Thyroid gland (tissue), 4 donors: ENCODE measurements around the gene TCF12. TPM values are rescaled to one million over a fixed set of nuclear protein-coding genes. Genes with fewer than 3 reads are reported as not detected.

Source experiments
- DNase-seq, 2 donors: peaks; one replicate each; pipeline ENCODE4 v3.0.0-alpha.2; 2019
- H3K27ac ChIP-seq, 3 donors: fragments of 200-600 bp; sonication (generic); 1 replicate in 2 of 3; 2 replicates in 1 of 3; pipeline ENCODE4 v1.5.1; 2016 to 2019; ENCODE audit warnings: mild to moderate bottlenecking in 1 of 3, moderate library complexity in 1 of 3
- H3K27me3 ChIP-seq: fragments of 200-600 bp; sonication (generic); one replicate; pipeline ENCODE4 v1.5.1; 2019
- H3K36me3 ChIP-seq, 2 donors: fragments of 200-600 bp; sonication (generic); one replicate each; pipeline ENCODE4 v1.5.1; 2016 to 2019
- H3K4me1 ChIP-seq, 2 donors: fragments of 200-600 bp; sonication (generic); one replicate each; pipeline ENCODE4 v1.5.1; 2017 to 2019
- H3K4me3 ChIP-seq, 3 donors: fragments of 200-600 bp; sonication (generic); replicated peaks in 1 of 3; 1 replicate in 2 of 3; 2 replicates in 1 of 3; pipeline ENCODE4 v1.5.1; 2016; ENCODE audit warnings: mild to moderate bottlenecking in 1 of 3
- H3K9me3 ChIP-seq: fragments of 200-600 bp; sonication (generic); one replicate; pipeline ENCODE4 v1.5.1; 2017
- POLR2A ChIP-seq, 2 donors: fragments of 450-650 bp; IDR thresholded peaks; one replicate each; pipeline ENCODE4 v1.6.1; 2017; ENCODE audit warnings: antibody characterized with exemption in 2 of 2, mild to moderate bottlenecking in 2 of 2, moderate library complexity in 1 of 2
- WGBS, 2 donors: methylation state at CpG; one replicate each; pipeline ENCODE4 v1.1.5; 2017; 5-methylcytosine and 5-hydroxymethylcytosine counted together
- intact Hi-C: fragments of 100-400 bp; cut with DNase I; formaldehyde crosslinking; loops from one replicate; pipeline ENCODE4 v1.15.1; 2023
- total RNA-seq, 4 donors: library from RNA; depleted of rRNA; stranded (reverse); fragments of >200 nt; gene quantifications; one replicate each; pipeline ENCODE4 v1.2.3, GENCODE V29; 2016
- TF ChIP-seq, protein P1 (sequence below), 6 experiments: fragments of 200-600 bp in 3 of 6; fragments of 450-650 bp in 3 of 6; sonication (generic) in 3 of 6; IDR thresholded peaks; one replicate each; pipeline ENCODE4 v1.5.1; 2016 to 2019; ENCODE audit warnings: antibody characterized with exemption in 6 of 6, mild to moderate bottlenecking in 2 of 6, inconsistent platforms in 1 of 6, moderate library complexity in 1 of 6

The TCF12 gene
- total RNA-seq, 4 donors from 2014 or later: 54.8 to 156 (median 108) TPM

DNA sequence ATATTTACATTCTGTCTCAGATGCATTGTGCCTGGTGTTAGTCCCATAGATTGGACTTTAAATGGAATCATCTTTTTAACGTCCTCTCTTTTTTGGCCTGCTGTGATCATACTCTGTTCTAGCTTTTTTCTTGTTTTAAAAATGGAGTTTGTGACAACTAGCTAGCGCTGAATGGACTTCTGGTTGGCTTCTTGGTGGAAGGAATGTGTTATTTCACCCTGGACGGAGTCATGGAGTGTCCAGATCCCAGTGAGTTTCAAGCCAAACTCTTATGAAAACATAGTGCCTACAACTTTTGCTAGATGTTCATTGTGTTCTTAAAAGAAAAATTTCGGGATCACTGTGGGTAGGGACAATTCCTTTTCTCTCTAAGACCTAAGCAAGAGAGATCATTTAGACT is 192.6 kb downstream of the TCF12 start:
- no peak for DNase-seq
- TF ChIP-seq POLR2A (IDR thresholded peaks at IDR 0.05): no peak
- TF ChIP-seq, protein P1, sequence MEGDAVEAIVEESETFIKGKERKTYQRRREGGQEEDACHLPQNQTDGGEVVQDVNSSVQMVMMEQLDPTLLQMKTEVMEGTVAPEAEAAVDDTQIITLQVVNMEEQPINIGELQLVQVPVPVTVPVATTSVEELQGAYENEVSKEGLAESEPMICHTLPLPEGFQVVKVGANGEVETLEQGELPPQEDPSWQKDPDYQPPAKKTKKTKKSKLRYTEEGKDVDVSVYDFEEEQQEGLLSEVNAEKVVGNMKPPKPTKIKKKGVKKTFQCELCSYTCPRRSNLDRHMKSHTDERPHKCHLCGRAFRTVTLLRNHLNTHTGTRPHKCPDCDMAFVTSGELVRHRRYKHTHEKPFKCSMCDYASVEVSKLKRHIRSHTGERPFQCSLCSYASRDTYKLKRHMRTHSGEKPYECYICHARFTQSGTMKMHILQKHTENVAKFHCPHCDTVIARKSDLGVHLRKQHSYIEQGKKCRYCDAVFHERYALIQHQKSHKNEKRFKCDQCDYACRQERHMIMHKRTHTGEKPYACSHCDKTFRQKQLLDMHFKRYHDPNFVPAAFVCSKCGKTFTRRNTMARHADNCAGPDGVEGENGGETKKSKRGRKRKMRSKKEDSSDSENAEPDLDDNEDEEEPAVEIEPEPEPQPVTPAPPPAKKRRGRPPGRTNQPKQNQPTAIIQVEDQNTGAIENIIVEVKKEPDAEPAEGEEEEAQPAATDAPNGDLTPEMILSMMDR (IDR thresholded peaks at IDR 0.05): no peak
- Histone ChIP-seq H3K27ac (no peak overlapping the region), H3K36me3 (no peaks in the 10 kb centered on the region), H3K9me3 (no peaks in the 10 kb centered on the region), H3K4me1 (peaks cover 6% of the 10 kb centered on the region in 2 donors), H3K4me3 (no peak overlapping the region), H3K27me3 (no peaks in the 10 kb centered on the region)
- 96% methylated on average over 4 of the region's 4 CpGs for WGBS, 2 donors
- intact Hi-C loops: no loop called here

DNA sequence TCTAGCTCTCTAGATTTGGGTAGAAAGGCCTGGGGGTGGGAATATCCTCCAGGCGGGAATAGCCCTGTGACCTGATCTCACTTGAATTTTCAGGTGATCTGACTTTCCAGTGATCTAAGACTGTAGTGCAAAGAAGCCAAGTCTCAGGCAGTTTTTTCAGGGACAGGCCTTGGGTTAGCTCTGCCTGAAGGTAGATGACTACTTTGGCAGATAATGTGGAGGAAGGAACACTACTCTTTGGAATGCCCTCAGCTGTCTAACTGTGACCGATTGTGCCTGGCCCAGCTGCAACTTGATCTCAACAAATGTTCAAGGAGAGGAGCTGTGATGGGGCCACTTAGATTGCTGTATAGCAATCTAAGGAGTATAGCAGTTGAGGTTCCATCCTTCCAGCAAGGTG is 193.7 kb downstream of the TCF12 start:
- H3K9me3 ChIP-seq: no peaks in the 10 kb centered on the region
- H3K27me3 ChIP-seq: no peaks in the 10 kb centered on the region
- WGBS, 2 donors: 88 to 90% methylated on average over 2 of the region's 2 CpGs
- H3K36me3 ChIP-seq: no peaks in the 10 kb centered on the region
- H3K27ac ChIP-seq: no peak overlapping the region
- H3K4me3 ChIP-seq: no peak overlapping the region
- DNase-seq: no peak
- peaks cover 6% of the 10 kb centered on the region in 2 donors for H3K4me1 ChIP-seq
- intact Hi-C loops: no loop called here
- no peak for TF ChIP-seq POLR2A (IDR thresholded peaks at IDR 0.05)
- TF ChIP-seq, protein P1 (IDR thresholded peaks at IDR 0.05): no peak

DNA sequence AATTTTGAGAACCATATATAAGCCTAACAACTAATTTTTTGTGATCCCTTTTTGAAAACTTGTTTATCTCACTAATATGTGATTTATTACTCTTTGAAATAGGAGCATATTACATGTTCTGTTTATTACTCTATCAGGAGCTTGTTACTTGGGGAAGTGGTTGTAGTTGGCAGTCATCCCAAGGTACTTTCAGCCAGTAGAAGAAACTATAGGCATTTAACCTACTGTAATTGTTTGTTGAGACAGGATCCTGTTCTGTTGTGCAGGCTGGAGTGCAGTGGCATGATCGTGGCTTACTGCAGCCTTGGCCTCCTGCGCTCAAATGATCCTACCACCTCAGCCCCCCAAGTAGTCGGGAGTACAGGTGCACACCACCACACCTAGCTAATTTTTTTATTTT is 195.6 kb downstream of the TCF12 start:
- intact Hi-C loops: no loop called here
- H3K4me1 ChIP-seq: peaks cover 6% of the 10 kb centered on the region in 2 donors
- H3K9me3 ChIP-seq: no peaks in the 10 kb centered on the region
- no peaks in the 10 kb centered on the region for H3K36me3 ChIP-seq
- peak; percentile 7 to 8 for DNase-seq
- TF ChIP-seq POLR2A (IDR thresholded peaks at IDR 0.05): no peak
- TF ChIP-seq, protein P1 (IDR thresholded peaks at IDR 0.05): no peak
- no peaks in the 10 kb centered on the region for H3K27me3 ChIP-seq
- no peak overlapping the region for H3K4me3 ChIP-seq
- 58 to 61% methylated on average over 3 of the region's 3 CpGs for WGBS, 2 donors
- no peak overlapping the region for H3K27ac ChIP-seq

DNA sequence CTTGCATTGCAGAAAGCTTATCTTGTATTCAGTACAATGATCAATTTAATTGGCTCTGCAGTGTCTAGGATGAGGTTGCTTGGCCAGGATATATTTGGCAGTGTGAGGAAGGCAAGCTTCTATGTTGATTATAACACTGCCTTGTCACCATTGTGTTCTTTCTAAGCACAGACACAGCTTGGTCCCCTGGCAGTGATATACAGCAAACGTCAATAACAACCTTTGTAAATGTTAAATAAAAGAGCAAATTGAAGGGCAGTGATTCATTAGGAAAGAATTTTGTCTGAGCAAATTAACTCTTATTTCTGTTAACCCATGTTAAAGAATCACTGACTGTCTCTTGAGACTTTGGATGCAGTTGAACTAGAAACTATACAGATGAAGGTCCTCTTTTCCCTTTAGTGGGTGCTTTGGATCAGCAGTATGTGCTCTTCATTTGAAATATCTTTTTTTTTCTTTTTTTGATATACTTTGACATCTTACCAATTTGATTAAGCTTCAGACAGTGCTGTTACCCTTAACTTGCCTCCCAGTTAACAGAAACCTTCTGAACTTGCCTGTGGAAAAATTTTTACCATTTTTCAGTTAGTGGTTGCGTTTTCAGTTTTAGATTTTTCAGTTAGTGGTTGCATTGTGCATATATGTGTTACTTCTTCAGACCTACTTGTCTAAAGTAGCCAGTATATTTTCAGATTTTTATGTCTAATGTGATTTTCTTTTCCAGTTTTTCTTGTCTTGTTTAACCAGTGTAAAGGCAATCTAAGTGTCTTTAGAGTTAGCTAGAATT is 199.8 kb downstream of the TCF12 start:
- H3K4me1 ChIP-seq: peaks cover 6% of the 10 kb centered on the region in 2 donors
- intact Hi-C loops: no loop called here

More for the DNA sequence above, 199.8 kb downstream of the TCF12 start:
- WGBS, 2 donors: 52 to 71% methylated on average over 2 of the region's 2 CpGs
- DNase-seq: no peak
- Histone ChIP-seq H3K9me3 (no peaks in the 10 kb centered on the region), H3K27ac (no peak overlapping the region), H3K27me3 (no peaks in the 10 kb centered on the region), H3K4me3 (no peak overlapping the region), H3K36me3 (no peaks in the 10 kb centered on the region)
- no peak for TF ChIP-seq POLR2A (IDR thresholded peaks at IDR 0.05)
- TF ChIP-seq, protein P1 (IDR thresholded peaks at IDR 0.05): no peak
